Ovary (tissue), 9 donors: ENCODE data around the gene EVC2. TPM values are rescaled to one million over a fixed set of nuclear protein-coding genes. Genes with fewer than 3 reads are reported as not detected.

ENCODE experiments used
- DNase-seq, 5 donors: peaks; one replicate each; pipeline ENCODE4 v3.0.0-alpha.2; 2019 to 2020
- H3K27ac ChIP-seq, 2 donors: fragments of 200-600 bp; one replicate each; pipeline versions ENCODE4 v1.5.1 to v1.8.0; 2019 to 2022
- H3K27me3 ChIP-seq: fragments of 200-600 bp; one replicate; pipeline ENCODE4 v1.8.0; 2022
- H3K36me3 ChIP-seq: fragments of 200-600 bp; sonication (generic); one replicate; pipeline ENCODE4 v1.5.1; 2019
- H3K4me1 ChIP-seq: one replicate; pipeline ENCODE4 v1.8.1; 2013; ENCODE audit warnings: mild to moderate bottlenecking, moderate library complexity; ENCODE audit not compliant: insufficient read depth
- H3K4me3 ChIP-seq: fragments of 200-600 bp; sonication (generic); one replicate; pipeline ENCODE4 v1.5.1; 2017
- H3K9me3 ChIP-seq, 2 donors: fragments of 200-600 bp in 1 of 2; sonication (generic) in 1 of 2; one replicate each; pipeline versions ENCODE4 v1.5.1 to v1.8.1; 2013 to 2019; ENCODE audit warnings: mild to moderate bottlenecking in 1 of 2, moderate library complexity in 1 of 2
- EP300 ChIP-seq: sonication (generic); formaldehyde crosslinking; IDR thresholded peaks from one replicate; pipeline ENCODE4 v1.6.1; 2017; ENCODE audit warnings: antibody characterized with exemption
- POLR2A ChIP-seq: fragments of 450-650 bp; IDR thresholded peaks from one replicate; pipeline ENCODE4 v1.6.1; 2017; ENCODE audit warnings: antibody characterized with exemption, mild to moderate bottlenecking, moderate library complexity
- WGBS, 3 donors: extraction: QIAGEN DNeasy Blood & Tissue Kit in 1 of 3; methylation state at CpG; one replicate each; pipeline versions ENCODE4 v1.1.5 to v1.1.7; 2013 to 2017; 5-methylcytosine and 5-hydroxymethylcytosine counted together
- intact Hi-C, 4 donors: fragments of 100-400 bp; cut with DNase I; formaldehyde crosslinking; loops; one replicate each; pipeline versions ENCODE4 v1.11.0 to v1.15.1; 2022 to 2023
- polyA plus RNA-seq, 2 donors: library from polyadenylated mRNA; stranded (reverse); fragments of 200-250 nt in 1 of 2; fragments of 350-450 nt in 1 of 2; fragmentation: Illumina TruSeq in 1 of 2; extraction: RNeasy Lipid Tissue Mini Kit (QIAGEN cat#74804) in 1 of 2; gene quantifications; one replicate each; pipeline ENCODE4 v1.2.3, GENCODE V29; 2013 to 2014
- total RNA-seq, 7 donors: library from RNA; depleted of rRNA in 2 of 7; stranded (reverse); fragments of >200 nt in 2 of 7; fragmentation: NEBNext Ultra II Directional in 3 of 7; extraction: Animal tissue kit (Norgen Biotek cat#: 25700) in 3 of 7; gene quantifications; one replicate each; pipeline versions ENCODE4 v1.1.0 to v1.2.4, GENCODE V29; 2016 to 2023
- TF ChIP-seq, protein P1 (sequence below), 3 donors: fragments of 450-650 bp in 2 of 3; fragments of 200-600 bp in 1 of 3; IDR thresholded peaks; one replicate each; pipeline versions ENCODE4 v1.5.1 to v1.8.0; 2016 to 2022; ENCODE audit warnings: antibody characterized with exemption in 3 of 3, mild to moderate bottlenecking in 1 of 3
- donor health status: DM: no; HTN: no; CAD: no; lungs with moderate emphysema.
- donor health status: DM: no; HTN: no; CAD: no.
- donor health status: Bipolar disorder and iron deficiency.
- donor health status: DM: yes; HTN: yes; CAD: no.
- donor health status: DM: no; HTN: no; CAD: no.
- donor health status: DM: yes; HTN: yes; CAD: no.

Gene EVC2
- total and polyA plus RNA-seq, 9 donors = 8.1 to 19.4 (median 14.0) TPM

DNA sequence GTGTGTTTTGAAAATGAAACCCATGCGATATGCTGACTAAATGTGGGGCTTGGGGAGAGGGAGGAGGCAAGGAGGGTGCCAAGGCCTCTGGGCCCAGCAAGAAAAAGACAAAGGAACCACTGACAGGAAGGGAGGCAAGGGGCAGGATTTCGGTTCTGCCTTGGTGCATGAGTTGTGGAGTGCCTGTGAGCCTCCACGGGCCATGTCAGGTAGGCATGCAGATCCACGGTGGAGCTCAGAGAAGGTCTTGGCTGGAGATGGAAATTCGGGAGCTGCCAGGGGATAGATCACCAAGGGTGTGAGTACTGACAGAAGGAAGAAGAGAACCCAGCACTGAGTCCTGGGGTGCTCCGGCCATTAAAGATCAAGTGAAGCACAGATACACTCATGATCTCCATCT lies 4.1 kb downstream of the EVC2 start:
- intact Hi-C loops = no loop called here
- no peak overlapping the region for H3K27ac ChIP-seq

DNA sequence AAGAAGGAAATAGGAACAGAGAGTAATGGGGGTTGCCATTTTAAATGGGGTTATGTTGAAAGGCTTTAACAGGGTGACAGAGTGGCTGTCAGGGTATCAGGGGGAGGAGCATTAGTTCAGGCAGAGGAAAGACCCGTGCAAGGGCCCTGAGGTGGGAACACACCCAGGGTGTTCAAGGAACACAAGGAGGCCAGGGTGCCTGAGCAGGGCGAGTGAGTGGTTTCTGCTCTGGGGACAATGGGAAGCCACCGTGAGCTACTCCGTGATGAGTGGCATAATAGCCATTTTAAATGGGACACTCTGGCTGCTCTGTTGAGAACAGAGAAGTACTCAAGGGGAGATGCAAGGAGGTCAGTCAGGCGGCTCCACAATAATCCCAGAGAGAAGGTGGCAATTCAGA lies 4.5 kb downstream of the EVC2 start:
- Histone ChIP-seq H3K4me3 (no peak overlapping the region), H3K27ac (no peak overlapping the region), H3K27me3 (no peaks in the 10 kb centered on the region), H3K9me3 (no peaks in the 10 kb centered on the region), H3K4me1 (peaks cover 13% of the 10 kb centered on the region), H3K36me3 (no peaks in the 10 kb centered on the region)
- no peak for DNase-seq
- WGBS, 3 donors = 92 to 98% (median 97%) methylated on average over 5 of the region's 5 CpGs
- no peak for TF ChIP-seq POLR2A
- TF ChIP-seq, protein P1, sequence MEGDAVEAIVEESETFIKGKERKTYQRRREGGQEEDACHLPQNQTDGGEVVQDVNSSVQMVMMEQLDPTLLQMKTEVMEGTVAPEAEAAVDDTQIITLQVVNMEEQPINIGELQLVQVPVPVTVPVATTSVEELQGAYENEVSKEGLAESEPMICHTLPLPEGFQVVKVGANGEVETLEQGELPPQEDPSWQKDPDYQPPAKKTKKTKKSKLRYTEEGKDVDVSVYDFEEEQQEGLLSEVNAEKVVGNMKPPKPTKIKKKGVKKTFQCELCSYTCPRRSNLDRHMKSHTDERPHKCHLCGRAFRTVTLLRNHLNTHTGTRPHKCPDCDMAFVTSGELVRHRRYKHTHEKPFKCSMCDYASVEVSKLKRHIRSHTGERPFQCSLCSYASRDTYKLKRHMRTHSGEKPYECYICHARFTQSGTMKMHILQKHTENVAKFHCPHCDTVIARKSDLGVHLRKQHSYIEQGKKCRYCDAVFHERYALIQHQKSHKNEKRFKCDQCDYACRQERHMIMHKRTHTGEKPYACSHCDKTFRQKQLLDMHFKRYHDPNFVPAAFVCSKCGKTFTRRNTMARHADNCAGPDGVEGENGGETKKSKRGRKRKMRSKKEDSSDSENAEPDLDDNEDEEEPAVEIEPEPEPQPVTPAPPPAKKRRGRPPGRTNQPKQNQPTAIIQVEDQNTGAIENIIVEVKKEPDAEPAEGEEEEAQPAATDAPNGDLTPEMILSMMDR (IDR thresholded peaks at IDR 0.05) = no peak
- TF ChIP-seq EP300 = no peak
- intact Hi-C loops = no loop called here

More for the DNA sequence above, 4.1 kb downstream of the EVC2 start:
- Histone ChIP-seq H3K4me1 (peaks cover 13% of the 10 kb centered on the region), H3K27me3 (no peaks in the 10 kb centered on the region), H3K4me3 (no peak overlapping the region), H3K36me3 (no peaks in the 10 kb centered on the region), H3K9me3 (no peaks in the 10 kb centered on the region)
- 88 to 98% (median 88%) methylated on average over 6 of the region's 6 CpGs for WGBS, 3 donors
- TF ChIP-seq, protein P1 (IDR thresholded peaks at IDR 0.05) = no peak
- TF ChIP-seq POLR2A = no peak
- TF ChIP-seq EP300 = no peak
- DNase-seq = no peak

DNA sequence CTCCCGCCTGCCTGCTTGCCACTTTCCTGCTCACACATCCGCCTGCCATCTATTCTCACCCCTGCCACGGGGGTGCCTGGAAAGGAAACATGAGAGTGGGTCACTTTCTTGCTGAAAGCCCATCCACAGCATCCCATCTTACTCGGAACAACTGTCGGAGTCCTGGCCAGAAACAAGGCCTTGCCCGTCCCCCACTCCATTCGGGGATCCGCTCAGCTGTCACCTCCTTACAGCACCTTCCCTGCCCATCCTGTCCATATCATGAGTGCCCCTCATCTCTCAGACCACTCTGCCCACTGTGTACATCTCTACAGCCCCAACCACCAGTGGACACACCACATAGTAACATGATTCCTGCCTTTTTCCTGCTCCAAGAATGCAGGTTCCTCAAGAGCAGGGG lies 6.4 kb downstream of the EVC2 start:
- no peaks in the 10 kb centered on the region for H3K9me3 ChIP-seq
- no peak for DNase-seq
- H3K36me3 ChIP-seq = no peaks in the 10 kb centered on the region
- intact Hi-C loops = no loop called here
- no peak for TF ChIP-seq EP300
- no peak for TF ChIP-seq POLR2A
- TF ChIP-seq, protein P1 (IDR thresholded peaks at IDR 0.05) = no peak
- H3K4me1 ChIP-seq = peaks cover 6% of the 10 kb centered on the region
- no peak overlapping the region for H3K27ac ChIP-seq
- 95 to 98% (median 96%) methylated on average over 8 of the region's 8 CpGs for WGBS, 3 donors
- no peak overlapping the region for H3K4me3 ChIP-seq
- no peaks in the 10 kb centered on the region for H3K27me3 ChIP-seq

DNA sequence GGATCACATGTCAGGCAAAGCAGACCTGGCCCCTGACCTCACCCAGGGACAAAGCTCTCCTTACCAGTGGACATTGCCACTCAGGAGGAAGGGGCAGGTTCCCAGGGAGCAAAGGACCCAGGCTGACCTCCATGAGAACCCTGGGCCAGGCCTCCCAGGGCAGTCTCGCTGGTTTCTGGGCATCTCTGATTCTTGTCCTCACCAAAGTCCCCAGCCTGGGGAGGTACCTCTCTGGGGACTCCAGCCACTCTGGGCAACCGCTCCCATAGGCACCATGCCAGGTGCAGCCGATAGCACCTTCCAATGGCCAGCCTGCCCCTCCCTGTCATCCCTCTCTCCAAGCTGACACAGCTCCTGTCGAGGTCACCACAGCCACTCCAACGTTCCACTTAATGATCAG lies 7.9 kb downstream of the EVC2 start:
- Histone ChIP-seq H3K36me3 (no peaks in the 10 kb centered on the region), H3K4me1 (no peaks in the 10 kb centered on the region), H3K9me3 (no peaks in the 10 kb centered on the region), H3K27ac (no peak overlapping the region), H3K27me3 (no peaks in the 10 kb centered on the region), H3K4me3 (no peak overlapping the region)
- no peak for DNase-seq
- WGBS, 3 donors = 85 to 89% (median 87%) methylated on average over 5 of the region's 5 CpGs
- intact Hi-C loops = no loop called here
- no peak for TF ChIP-seq POLR2A
- TF ChIP-seq EP300 = no peak
- TF ChIP-seq, protein P1 (IDR thresholded peaks at IDR 0.05) = no peak

DNA sequence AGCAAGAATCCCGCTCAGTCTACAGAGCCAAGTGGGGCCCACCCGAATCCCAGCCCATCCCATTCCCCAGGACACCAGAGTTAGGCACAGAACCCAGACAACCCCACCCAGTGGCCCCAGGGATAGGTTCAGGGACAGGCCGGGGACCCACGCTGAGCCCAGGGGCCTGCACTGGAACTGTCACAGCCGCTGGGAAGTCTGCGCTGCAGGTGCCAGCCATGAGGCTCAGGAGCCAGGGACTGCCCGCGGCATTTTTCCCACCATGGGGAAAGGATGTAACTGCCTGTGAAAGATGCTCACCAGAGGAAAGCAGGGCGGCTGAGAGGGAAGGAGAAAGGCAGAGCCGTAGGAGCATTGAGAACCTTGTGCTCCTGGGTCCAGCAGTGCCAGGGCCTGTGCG lies 12.0 kb downstream of the EVC2 start:
- DNase-seq = no peak
- Histone ChIP-seq H3K27ac (no peak overlapping the region), H3K36me3 (no peaks in the 10 kb centered on the region), H3K9me3 (no peaks in the 10 kb centered on the region), H3K4me3 (no peak overlapping the region), H3K4me1 (no peaks in the 10 kb centered on the region), H3K27me3 (no peaks in the 10 kb centered on the region)
- TF ChIP-seq, protein P1 (IDR thresholded peaks at IDR 0.05) = no peak
- TF ChIP-seq POLR2A (no peak), EP300 (no peak)
- WGBS, 3 donors = 92 to 94% (median 93%) methylated on average over 11 of the region's 11 CpGs
- intact Hi-C loops = no loop called here
